T-cell (primary cell): ENCODE measurements around the gene FOXK2. TPM values are rescaled to one million over a fixed set of nuclear protein-coding genes. Genes with fewer than 3 reads are reported as not detected.
"Not testable (repeated sequence)": the region's sequence is repeated elsewhere in the genome, so short reads cannot be mapped to it uniquely, and the experiment has no call there.

ENCODE experiments used
- ATAC-seq, 4 experiments: fragments of 200-7000 bp in 3 of 4; fragments of 150-1000 bp in 1 of 4; cut with Tn5 transposase; replicated peaks in 1 of 4; 1 replicate in 3 of 4; 2 replicates in 1 of 4; pipeline ENCODE4 v1.10.0; 2021; ENCODE audit warnings: moderate library complexity in 3 of 4, mild to moderate bottlenecking in 2 of 4, moderate number of reproducible peaks in 1 of 4
- CTCF ChIA-PET, 2 donors: fragments of 300-600 bp; sonication (Branson Sonifier 250); formaldehyde crosslinking; loops; one replicate each; lab custom pipeline; 2022; ENCODE audit warnings: antibody characterized with exemption in 2 of 2; lab: Charles Lee
- POLR2A ChIA-PET, 2 donors: fragments of 300-600 bp; sonication (Branson Sonifier 250); formaldehyde crosslinking; loops; one replicate each; lab custom pipeline; 2022; ENCODE audit warnings: antibody characterized with exemption in 2 of 2; lab: Charles Lee
- DNase-seq, 35 experiments: peaks; one replicate each; pipeline versions ENCODE4 v3.0.0 to v3.0.0-alpha.2; 2013 to 2023
- H3K27ac ChIP-seq: one replicate; pipeline ENCODE4 v1.5.1; 2013; ENCODE audit warnings: low read length
- H3K27me3 ChIP-seq, 2 experiments: replicated peaks in 1 of 2; 1 replicate in 1 of 2; 2 replicates in 1 of 2; pipeline versions ENCODE4 v1.6.1 to v1.7.0; 2013; ENCODE audit warnings: low read length in 1 of 2, mixed read lengths in 1 of 2; ENCODE audit not compliant: control insufficient read depth in 2 of 2, insufficient read depth in 2 of 2; ENCODE audit errors: extremely low read depth in 1 of 2
- H3K36me3 ChIP-seq, 2 donors: 1 replicate in 1 of 2; 2 replicates in 1 of 2; pipeline versions ENCODE4 v1.6.1 to v1.7.0; 2013; ENCODE audit warnings: low read length in 1 of 2; ENCODE audit not compliant: control insufficient read depth in 2 of 2, insufficient read depth in 1 of 2; ENCODE audit errors: extremely low read depth in 1 of 2
- H3K4me1 ChIP-seq, 2 experiments: 1 replicate in 1 of 2; 2 replicates in 1 of 2; pipeline versions ENCODE4 v1.6.1 to v1.7.0; 2013; ENCODE audit warnings: low read length in 2 of 2, mixed read lengths in 1 of 2; ENCODE audit not compliant: insufficient read depth in 2 of 2, control insufficient read depth in 1 of 2; ENCODE audit errors: extremely low read depth in 1 of 2
- H3K4me3 ChIP-seq, 2 donors: 1 replicate in 1 of 2; 2 replicates in 1 of 2; pipeline versions ENCODE4 v1.5.1 to v1.7.0; 2013; ENCODE audit warnings: mild to moderate bottlenecking in 2 of 2, low read length in 1 of 2, moderate library complexity in 1 of 2; ENCODE audit not compliant: control insufficient read depth in 1 of 2; ENCODE audit errors: extremely low read depth in 1 of 2
- H3K9me3 ChIP-seq: 2 replicates; pipeline ENCODE4 v1.7.0; 2013
- H3K27ac Mint-ChIP-seq, 2 donors: one replicate each; pipeline ENCODE4 v1.8.0; 2020 to 2021; ENCODE audit warnings: mild to moderate bottlenecking in 2 of 2, mixed read lengths in 2 of 2
- H3K27me3 Mint-ChIP-seq, 2 donors: one replicate each; pipeline ENCODE4 v1.8.0; 2021 to 2022; ENCODE audit warnings: mixed read lengths in 2 of 2
- H3K36me3 Mint-ChIP-seq: one replicate; pipeline ENCODE4 v1.8.0; 2021; ENCODE audit warnings: mixed read lengths
- H3K4me1 Mint-ChIP-seq, 3 donors: one replicate each; pipeline ENCODE4 v1.8.0; 2020 to 2022; ENCODE audit warnings: mixed read lengths in 3 of 3, mild to moderate bottlenecking in 1 of 3
- H3K4me3 Mint-ChIP-seq, 3 donors: one replicate each; pipeline ENCODE4 v1.8.0; 2020 to 2022; ENCODE audit warnings: mild to moderate bottlenecking in 3 of 3, mixed read lengths in 3 of 3, moderate library complexity in 3 of 3
- H3K9me3 Mint-ChIP-seq, 3 donors: one replicate each; pipeline ENCODE4 v1.8.0; 2020 to 2022; ENCODE audit warnings: mixed read lengths in 3 of 3
- WGBS: methylation state at CpG from one replicate; pipeline ENCODE4 v1.1.5; 2013; ENCODE audit warnings: missing lambda C conversion rate; ENCODE audit not compliant: insufficient coverage; 5-methylcytosine and 5-hydroxymethylcytosine counted together
- total RNA-seq, 35 experiments: library from RNA in 6 of 35; stranded (reverse) in 6 of 35; fragments of 120-200 nt in 1 of 35; gene quantifications; one replicate each; pipeline versions ENCODE4 v1.2.1 to v1.2.4 and lab custom pipeline; 2013 to 2026

The FOXK2 gene
- total RNA-seq, 5 donors from 2014 or later (not counting 1 experiment from before 2014, with no cell fraction given): 45.8 to 65.5 (median 61.9) TPM

- peak in 1 of 35 experiments; percentile 14 for DNase-seq
- POLR2A ChIA-PET: interaction anchor here in 1 of 2 donors (0.6 kb wide), 1 partner anchor 620 kb away, joined by 5 read pairs; no protein-coding TSS in a partner anchor
- no peak overlapping the region for H3K4me3 ChIP-seq
- CTCF ChIA-PET: interaction anchor here in 1 of 2 donors (0.7 to 1.4 kb wide), 2 partner anchors 9 to 15 kb away, joined by 3 to 4 read pairs; no protein-coding TSS in a partner anchor
- 91% methylated on average over 3 of the region's 11 CpGs for WGBS
- peaks cover 4 to 9% of the 10 kb centered on the region in 2 donors for H3K36me3 ChIP-seq
- H3K9me3 ChIP-seq: no peaks in the 10 kb centered on the region
- peaks cover 0 to 21% of the 10 kb centered on the region in 2 experiments for H3K4me1 ChIP-seq
- no peak overlapping the region for H3K27ac ChIP-seq
- no peak for ATAC-seq
- no peaks in the 10 kb centered on the region for H3K27me3 ChIP-seq
- H3K9me3 Mint-ChIP-seq: no peaks in the 10 kb centered on the region
- H3K4me3 Mint-ChIP-seq: no peak overlapping the region
- no peak overlapping the region for H3K27ac Mint-ChIP-seq
- no peaks in the 10 kb centered on the region for H3K36me3 Mint-ChIP-seq
- no peaks in the 10 kb centered on the region for H3K27me3 Mint-ChIP-seq
- peaks cover 25 to 45% (median 36%) of the 10 kb centered on the region in 3 donors for H3K4me1 Mint-ChIP-seq
Observed at GRCh38 chr17:82559566-82560251, 40.2 kb downstream of the FOXK2 start.

GRCh38 chr17:82560252-82560642 lies 40.7 kb downstream of the FOXK2 start:
- DNase-seq (no peak), ATAC-seq (no peak)
- Histone ChIP-seq H3K27me3 (no peaks in the 10 kb centered on the region), H3K9me3 (no peaks in the 10 kb centered on the region), H3K4me1 (peaks cover 0 to 16% of the 10 kb centered on the region in 2 experiments), H3K27ac (no peak overlapping the region), H3K4me3 (no peak overlapping the region), H3K36me3 (peaks cover 4 to 15% of the 10 kb centered on the region in 2 donors)
- no peaks in the 10 kb centered on the region for H3K9me3 Mint-ChIP-seq
- H3K36me3 Mint-ChIP-seq: peaks cover 5% of the 10 kb centered on the region
- no peaks in the 10 kb centered on the region for H3K27me3 Mint-ChIP-seq
- 98% methylated on average over 7 of the region's 15 CpGs for WGBS
- ChIA-PET CTCF (interaction anchor here in 1 of 2 donors (0.7 to 1.4 kb wide), 2 partner anchors 9 to 15 kb away, joined by 3 to 4 read pairs; no protein-coding TSS in a partner anchor), POLR2A (interaction anchor here in 1 of 2 donors (0.6 kb wide), 1 partner anchor 620 kb away, joined by 5 read pairs; no protein-coding TSS in a partner anchor)
- no peak overlapping the region for H3K27ac Mint-ChIP-seq
- H3K4me1 Mint-ChIP-seq: peaks cover 24 to 43% (median 36%) of the 10 kb centered on the region in 3 donors
- no peak overlapping the region for H3K4me3 Mint-ChIP-seq

GRCh38 chr17:82560802-82561428 lies 41.4 kb downstream of the FOXK2 start:
- POLR2A ChIA-PET: no interaction called here
- peak overlapping the region in 1 of 2 donors; percentile 39 for H3K27ac Mint-ChIP-seq

GRCh38 chr17:82561429-82562035 lies 42.0 kb downstream of the FOXK2 start:
- H3K36me3 ChIP-seq: peaks cover 4 to 26% of the 10 kb centered on the region in 2 donors
- H3K9me3 Mint-ChIP-seq: no peaks in the 10 kb centered on the region
- H3K4me1 ChIP-seq: peaks cover 0 to 16% of the 10 kb centered on the region in 2 experiments
- no peak overlapping the region for H3K4me3 ChIP-seq
- WGBS: 96% methylated on average over 28 of the region's 31 CpGs
- H3K27ac ChIP-seq: no peak overlapping the region
- H3K27me3 Mint-ChIP-seq: no peaks in the 10 kb centered on the region
- H3K27ac Mint-ChIP-seq: peak overlapping the region in 1 of 2 donors; percentile 39
- no peaks in the 10 kb centered on the region for H3K9me3 ChIP-seq
- no peak overlapping the region for H3K4me3 Mint-ChIP-seq
- ChIA-PET POLR2A (no interaction called here), CTCF (no interaction called here)
- DNase-seq: no peak
- ATAC-seq: no peak
- peaks cover 7% of the 10 kb centered on the region for H3K36me3 Mint-ChIP-seq
- peaks cover 24 to 41% (median 33%) of the 10 kb centered on the region in 3 donors for H3K4me1 Mint-ChIP-seq
- H3K27me3 ChIP-seq: no peaks in the 10 kb centered on the region

More at GRCh38 chr17:82560802-82561428, 41.4 kb downstream of the FOXK2 start:
- Histone ChIP-seq H3K4me3 (no peak overlapping the region), H3K27ac (no peak overlapping the region), H3K9me3 (no peaks in the 10 kb centered on the region), H3K27me3 (no peaks in the 10 kb centered on the region), H3K4me1 (peaks cover 0 to 16% of the 10 kb centered on the region in 2 experiments), H3K36me3 (peaks cover 4 to 21% of the 10 kb centered on the region in 2 donors)
- CTCF ChIA-PET: interaction anchor here in 1 of 2 donors (0.7 kb wide), 1 partner anchor 8 kb away, joined by 3 read pairs; no protein-coding TSS in a partner anchor
- WGBS: 91% methylated on average over 8 of the region's 9 CpGs
- no peaks in the 10 kb centered on the region for H3K27me3 Mint-ChIP-seq
- DNase-seq: no peak
- no peaks in the 10 kb centered on the region for H3K9me3 Mint-ChIP-seq
- H3K4me3 Mint-ChIP-seq: no peak overlapping the region
- peaks cover 7% of the 10 kb centered on the region for H3K36me3 Mint-ChIP-seq
- no peak for ATAC-seq
- H3K4me1 Mint-ChIP-seq: peaks cover 24 to 42% (median 34%) of the 10 kb centered on the region in 3 donors

GRCh38 chr17:82562718-82563220 lies 43.2 kb downstream of the FOXK2 start:
- POLR2A ChIA-PET, H3K27ac ChIP-seq, DNase-seq, H3K9me3 ChIP-seq, H3K4me3 Mint-ChIP-seq, H3K27me3 ChIP-seq, H3K27me3 Mint-ChIP-seq, H3K9me3 Mint-ChIP-seq, H3K27ac Mint-ChIP-seq, ATAC-seq, H3K4me3 ChIP-seq: not testable (repeated sequence)
- Mint-ChIP-seq H3K36me3 (peaks cover 13% of the 10 kb centered on the region), H3K4me1 (peaks cover 24 to 38% (median 30%) of the 10 kb centered on the region in 3 donors)
- peaks cover 0 to 16% of the 10 kb centered on the region in 2 experiments for H3K4me1 ChIP-seq
- WGBS: 62% methylated on average over 3 of the region's 7 CpGs
- CTCF ChIA-PET: interaction anchor here in 1 of 2 donors (0.5 kb wide), 1 partner anchor 229 kb away, joined by 4 read pairs; the partner anchor contains the start of gene SECTM1
- H3K36me3 ChIP-seq: peaks cover 12 to 37% of the 10 kb centered on the region in 2 donors

GRCh38 chr17:82563318-82563717 lies 43.8 kb downstream of the FOXK2 start:
- Histone ChIP-seq H3K9me3 (no peaks in the 10 kb centered on the region), H3K36me3 (peaks cover 12 to 42% of the 10 kb centered on the region in 2 donors), H3K27me3 (no peaks in the 10 kb centered on the region), H3K27ac (no peak overlapping the region), H3K4me3 (no peak overlapping the region), H3K4me1 (peaks cover 0 to 16% of the 10 kb centered on the region in 2 experiments)
- H3K9me3 Mint-ChIP-seq: no peaks in the 10 kb centered on the region
- CTCF ChIA-PET: no interaction called here
- DNase-seq (no peak), ATAC-seq (no peak)
- H3K4me1 Mint-ChIP-seq: peaks cover 24 to 32% (median 26%) of the 10 kb centered on the region in 3 donors
- no peak overlapping the region for H3K27ac Mint-ChIP-seq
- POLR2A ChIA-PET: no interaction called here
- H3K27me3 Mint-ChIP-seq: no peaks in the 10 kb centered on the region
- WGBS: 93% methylated on average over 3 of the region's 9 CpGs
- no peak overlapping the region for H3K4me3 Mint-ChIP-seq
- H3K36me3 Mint-ChIP-seq: peaks cover 14% of the 10 kb centered on the region
